Neural cell (in vitro differentiated cells): ENCODE results near the gene PROK2.

Experiments used
- TF ChIP-seq, protein P1 (sequence below): fragments of 450-650 bp; IDR thresholded peaks from 2 replicates; pipeline ENCODE4 v1.5.1; 2014; ENCODE audit warnings: antibody characterized with exemption, mild to moderate bottlenecking, moderate library complexity; ENCODE audit not compliant: poor library complexity, severe bottlenecking
- TF ChIP-seq, protein P2 (sequence below): IDR thresholded peaks from 2 replicates; pipeline ENCODE4 v1.6.1; 2012; ENCODE audit warnings: borderline replicate concordance

DNA sequence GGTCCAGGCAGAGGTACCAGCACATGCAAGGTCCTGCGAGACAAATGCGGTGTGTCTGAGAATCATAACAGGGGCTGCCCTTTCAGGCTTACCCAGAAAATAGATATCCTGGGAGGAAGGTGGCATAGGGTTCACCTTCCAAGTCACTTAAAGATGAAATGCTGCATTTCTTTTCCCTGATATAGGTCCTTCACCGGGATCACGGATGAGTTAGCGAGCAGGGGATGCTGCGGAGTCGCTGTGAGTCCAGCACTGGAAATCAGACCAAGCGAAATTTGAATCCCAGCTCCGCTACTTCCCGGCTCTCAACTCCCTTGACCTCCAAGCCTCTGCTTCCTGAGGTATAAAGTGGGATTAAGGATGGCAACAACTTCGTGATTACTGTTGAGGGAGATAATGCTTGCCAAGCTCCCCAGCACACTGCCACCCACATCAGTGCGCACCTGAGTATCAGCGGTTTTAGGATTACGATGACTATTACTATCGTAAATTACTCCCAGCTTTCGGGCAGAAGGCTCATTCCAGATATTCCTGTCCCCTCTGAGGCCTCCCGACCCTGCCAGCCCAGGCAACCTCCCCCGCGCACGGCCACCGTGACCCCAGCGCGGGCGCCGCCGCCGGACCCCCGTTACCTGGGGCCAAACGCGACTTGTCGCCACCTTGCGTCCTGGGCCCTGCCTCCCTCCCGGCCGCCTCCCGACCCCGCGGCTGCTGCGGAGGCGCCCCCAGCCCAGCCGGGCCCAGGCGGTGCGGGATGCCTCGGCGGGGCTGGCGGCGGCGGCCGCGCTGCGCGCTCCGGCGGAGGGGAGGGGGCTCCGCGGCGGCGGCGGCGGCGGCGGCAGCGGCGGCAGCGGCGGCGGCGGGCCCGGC, 31.9 kb downstream of the PROK2 start:
- TF ChIP-seq, protein P1, sequence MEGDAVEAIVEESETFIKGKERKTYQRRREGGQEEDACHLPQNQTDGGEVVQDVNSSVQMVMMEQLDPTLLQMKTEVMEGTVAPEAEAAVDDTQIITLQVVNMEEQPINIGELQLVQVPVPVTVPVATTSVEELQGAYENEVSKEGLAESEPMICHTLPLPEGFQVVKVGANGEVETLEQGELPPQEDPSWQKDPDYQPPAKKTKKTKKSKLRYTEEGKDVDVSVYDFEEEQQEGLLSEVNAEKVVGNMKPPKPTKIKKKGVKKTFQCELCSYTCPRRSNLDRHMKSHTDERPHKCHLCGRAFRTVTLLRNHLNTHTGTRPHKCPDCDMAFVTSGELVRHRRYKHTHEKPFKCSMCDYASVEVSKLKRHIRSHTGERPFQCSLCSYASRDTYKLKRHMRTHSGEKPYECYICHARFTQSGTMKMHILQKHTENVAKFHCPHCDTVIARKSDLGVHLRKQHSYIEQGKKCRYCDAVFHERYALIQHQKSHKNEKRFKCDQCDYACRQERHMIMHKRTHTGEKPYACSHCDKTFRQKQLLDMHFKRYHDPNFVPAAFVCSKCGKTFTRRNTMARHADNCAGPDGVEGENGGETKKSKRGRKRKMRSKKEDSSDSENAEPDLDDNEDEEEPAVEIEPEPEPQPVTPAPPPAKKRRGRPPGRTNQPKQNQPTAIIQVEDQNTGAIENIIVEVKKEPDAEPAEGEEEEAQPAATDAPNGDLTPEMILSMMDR = peak; percentile 29
- TF ChIP-seq, protein P2, sequence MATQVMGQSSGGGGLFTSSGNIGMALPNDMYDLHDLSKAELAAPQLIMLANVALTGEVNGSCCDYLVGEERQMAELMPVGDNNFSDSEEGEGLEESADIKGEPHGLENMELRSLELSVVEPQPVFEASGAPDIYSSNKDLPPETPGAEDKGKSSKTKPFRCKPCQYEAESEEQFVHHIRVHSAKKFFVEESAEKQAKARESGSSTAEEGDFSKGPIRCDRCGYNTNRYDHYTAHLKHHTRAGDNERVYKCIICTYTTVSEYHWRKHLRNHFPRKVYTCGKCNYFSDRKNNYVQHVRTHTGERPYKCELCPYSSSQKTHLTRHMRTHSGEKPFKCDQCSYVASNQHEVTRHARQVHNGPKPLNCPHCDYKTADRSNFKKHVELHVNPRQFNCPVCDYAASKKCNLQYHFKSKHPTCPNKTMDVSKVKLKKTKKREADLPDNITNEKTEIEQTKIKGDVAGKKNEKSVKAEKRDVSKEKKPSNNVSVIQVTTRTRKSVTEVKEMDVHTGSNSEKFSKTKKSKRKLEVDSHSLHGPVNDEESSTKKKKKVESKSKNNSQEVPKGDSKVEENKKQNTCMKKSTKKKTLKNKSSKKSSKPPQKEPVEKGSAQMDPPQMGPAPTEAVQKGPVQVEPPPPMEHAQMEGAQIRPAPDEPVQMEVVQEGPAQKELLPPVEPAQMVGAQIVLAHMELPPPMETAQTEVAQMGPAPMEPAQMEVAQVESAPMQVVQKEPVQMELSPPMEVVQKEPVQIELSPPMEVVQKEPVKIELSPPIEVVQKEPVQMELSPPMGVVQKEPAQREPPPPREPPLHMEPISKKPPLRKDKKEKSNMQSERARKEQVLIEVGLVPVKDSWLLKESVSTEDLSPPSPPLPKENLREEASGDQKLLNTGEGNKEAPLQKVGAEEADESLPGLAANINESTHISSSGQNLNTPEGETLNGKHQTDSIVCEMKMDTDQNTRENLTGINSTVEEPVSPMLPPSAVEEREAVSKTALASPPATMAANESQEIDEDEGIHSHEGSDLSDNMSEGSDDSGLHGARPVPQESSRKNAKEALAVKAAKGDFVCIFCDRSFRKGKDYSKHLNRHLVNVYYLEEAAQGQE = no peak
